DMS53 (cell line): ENCODE results near the gene PIM2.

ENCODE experiments used
- DNase-seq: peaks from one replicate; lab custom pipeline; 2025; lab: John Stamatoyannopoulos, UW

Gene PIM2

GRCh38 chrX:48935301-48935670 lies 16.5 kb upstream of the PIM2 start:
- DNase-seq, result no peak

- no peak for DNase-seq
Observed at GRCh38 chrX:48934581-48935300, 15.9 kb upstream of the PIM2 start.

- DNase-seq, result no peak
Observed at GRCh38 chrX:48933757-48934156, 14.9 kb upstream of the PIM2 start.

GRCh38 chrX:48927736-48928382 lies 9.0 kb upstream of the PIM2 start:
- no peak for DNase-seq

GRCh38 chrX:48927123-48927522 lies 8.3 kb upstream of the PIM2 start:
- DNase-seq, result no peak

GRCh38 chrX:48924270-48924669 lies 5.4 kb upstream of the PIM2 start:
- no peak for DNase-seq

GRCh38 chrX:48923771-48924170 lies 4.9 kb upstream of the PIM2 start:
- DNase-seq, result no peak

GRCh38 chrX:48920718-48921104 lies 1.9 kb upstream of the PIM2 start:
- no peak for DNase-seq

GRCh38 chrX:48919947-48920717 lies 1.3 kb upstream of the PIM2 start:
- no peak for DNase-seq

GRCh38 chrX:48919360-48919841 lies 577 bp upstream of the PIM2 start:
- DNase-seq, result no peak

GRCh38 chrX:48918301-48918642 lies 552 bp downstream of the PIM2 start:
- DNase-seq, result peak; percentile 63

GRCh38 chrX:48917139-48918001 lies 1.5 kb downstream of the PIM2 start:
- peak; percentile 95 for DNase-seq

- no peak for DNase-seq
Observed at GRCh38 chrX:48914593-48915493, 4.0 kb downstream of the PIM2 start.

- DNase-seq, result no peak
Observed at GRCh38 chrX:48913605-48914366, 5.0 kb downstream of the PIM2 start.

- DNase-seq, result peak; percentile 95
Observed at GRCh38 chrX:48911412-48912182, 7.2 kb downstream of the PIM2 start, which contains the start of gene SLC35A2. Gene SLC35A2, minus strand, starts transcription at chrX:48911646. Its CDS starts 10 bp downstream, at chrX:48911636.

GRCh38 chrX:48910926-48911411 lies 7.9 kb downstream of the PIM2 start:
- DNase-seq, result peak; percentile 75

GRCh38 chrX:48909703-48910294 lies 9.0 kb downstream of the PIM2 start:
- DNase-seq, result no peak

- no peak for DNase-seq
Observed at GRCh38 chrX:48908600-48908999, 10.2 kb downstream of the PIM2 start.
